Tibial nerve (tissue), 4 donors: ENCODE results near the gene BIRC6. TPM values are rescaled to one million over a fixed set of nuclear protein-coding genes. Genes with fewer than 3 reads are reported as not detected.
A peak's percentile ranks its signal among the peaks of the same experiment; 100 is the strongest.

Source experiments
- DNase-seq, 2 donors: peaks; one replicate each; pipeline ENCODE4 v3.0.0-alpha.2; 2019; ENCODE audit warnings: low spot score in 2 of 2
- H3K27ac ChIP-seq, 4 donors: fragments of 200-600 bp; sonication (generic) in 3 of 4; one replicate each; pipeline ENCODE4 v1.5.1; 2017 to 2019; ENCODE audit warnings: mild to moderate bottlenecking in 1 of 4
- H3K27me3 ChIP-seq, 2 donors: fragments of 200-600 bp; sonication (generic) in 1 of 2; one replicate each; pipeline versions ENCODE4 v1.5.1 to v1.6.0; 2017 to 2019
- H3K36me3 ChIP-seq, 3 donors: fragments of 200-600 bp; sonication (generic); one replicate each; pipeline ENCODE4 v1.5.1; 2018 to 2019
- H3K4me1 ChIP-seq, 4 donors: fragments of 200-600 bp; sonication (generic) in 3 of 4; one replicate each; pipeline ENCODE4 v1.5.1; 2017 to 2019
- H3K4me3 ChIP-seq, 4 donors: fragments of 200-600 bp; sonication (generic) in 3 of 4; one replicate each; pipeline ENCODE4 v1.5.1; 2017 to 2019; ENCODE audit warnings: mild to moderate bottlenecking in 1 of 4, moderate library complexity in 1 of 4
- H3K9me3 ChIP-seq, 4 donors: fragments of 200-600 bp; sonication (generic) in 3 of 4; one replicate each; pipeline ENCODE4 v1.5.1; 2017 to 2019
- CTCF ChIP-seq, 5 experiments: fragments of 200-600 bp in 3 of 5; fragments of 450-650 bp in 2 of 5; sonication (generic) in 3 of 5; IDR thresholded peaks; one replicate each; pipeline ENCODE4 v1.5.1; 2016 to 2019; ENCODE audit warnings: antibody characterized with exemption in 5 of 5, mild to moderate bottlenecking in 3 of 5, moderate library complexity in 2 of 5
- EP300 ChIP-seq, 2 donors: sonication (generic); formaldehyde crosslinking; IDR thresholded peaks; one replicate each; pipeline ENCODE4 v1.6.1; 2017; ENCODE audit warnings: antibody characterized with exemption in 2 of 2, mild to moderate bottlenecking in 1 of 2
- POLR2A ChIP-seq, 2 donors: fragments of 450-650 bp; IDR thresholded peaks; one replicate each; pipeline ENCODE4 v1.6.1; 2017; ENCODE audit warnings: antibody characterized with exemption in 2 of 2, mild to moderate bottlenecking in 2 of 2, moderate library complexity in 2 of 2
- WGBS, 2 donors: methylation state at CpG; one replicate each; pipeline ENCODE4 v1.1.5; 2018; 5-methylcytosine and 5-hydroxymethylcytosine counted together
- total RNA-seq, 4 donors: library from RNA; depleted of rRNA; stranded (reverse); fragments of >200 nt; gene quantifications; one replicate each; pipeline ENCODE4 v1.1.0, GENCODE V29; 2016

The BIRC6 gene
- total RNA-seq, 4 donors from 2014 or later = 87.5 to 154 (median 124) TPM

- peaks cover 0 to 92% (median 4%) of the 10 kb centered on the region in 3 donors for H3K36me3 ChIP-seq
- H3K4me3 ChIP-seq = no peak overlapping the region
- no peak for TF ChIP-seq EP300 (IDR thresholded peaks at IDR 0.05)
- TF ChIP-seq CTCF (IDR thresholded peaks at IDR 0.05) = no peak
- no peak for TF ChIP-seq POLR2A (IDR thresholded peaks at IDR 0.05)
- H3K27ac ChIP-seq = no peak overlapping the region
- H3K9me3 ChIP-seq = no peaks in the 10 kb centered on the region
- H3K4me1 ChIP-seq = no peaks in the 10 kb centered on the region
- no peak for DNase-seq
- 93 to 100% methylated on average over 2 of the region's 2 CpGs for WGBS, 2 donors
- no peaks in the 10 kb centered on the region for H3K27me3 ChIP-seq
These were observed 254.5 kb downstream of the BIRC6 start for GRCh38 chr2:32611366-32611765.

DNA sequence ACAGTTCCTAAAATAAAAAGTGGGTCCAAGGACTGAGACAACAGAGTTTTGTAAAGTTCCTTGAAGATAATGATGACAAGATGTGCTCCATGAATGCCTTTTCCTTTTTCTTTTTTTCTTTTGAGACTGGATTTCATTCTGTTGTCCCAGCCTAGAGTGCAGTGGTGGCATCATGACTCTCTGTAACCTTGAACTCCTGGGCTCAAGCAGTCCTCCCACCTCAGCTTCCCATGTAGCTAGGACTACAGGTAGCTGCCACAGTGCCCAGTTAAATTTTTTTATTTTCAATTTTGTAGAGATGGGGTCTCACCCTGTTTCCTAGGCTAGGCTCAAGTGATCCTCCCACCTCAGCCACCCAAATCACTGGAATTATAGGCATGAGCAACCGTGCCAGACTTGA lies 254.9 kb downstream of the BIRC6 start:
- H3K27me3 ChIP-seq = no peaks in the 10 kb centered on the region
- DNase-seq = no peak
- H3K27ac ChIP-seq = no peak overlapping the region
- no peaks in the 10 kb centered on the region for H3K9me3 ChIP-seq
- no peak overlapping the region for H3K4me3 ChIP-seq
- WGBS, 2 donors = 53 to 63% methylated on average over 1 of the region's 1 CpG
- TF ChIP-seq EP300 (IDR thresholded peaks at IDR 0.05) (no peak), POLR2A (IDR thresholded peaks at IDR 0.05) (no peak), CTCF (IDR thresholded peaks at IDR 0.05) (no peak)
- peaks cover 0 to 90% (median 4%) of the 10 kb centered on the region in 3 donors for H3K36me3 ChIP-seq
- no peaks in the 10 kb centered on the region for H3K4me1 ChIP-seq

- no peak overlapping the region for H3K4me3 ChIP-seq
- no peak overlapping the region for H3K27ac ChIP-seq
- WGBS, 2 donors = 86 to 94% methylated on average over 1 of the region's 1 CpG
- no peak for DNase-seq
- H3K4me1 ChIP-seq = no peaks in the 10 kb centered on the region
- no peaks in the 10 kb centered on the region for H3K9me3 ChIP-seq
- peaks cover 0 to 91% (median 8%) of the 10 kb centered on the region in 3 donors for H3K36me3 ChIP-seq
- TF ChIP-seq CTCF (IDR thresholded peaks at IDR 0.05) = no peak
- TF ChIP-seq POLR2A (IDR thresholded peaks at IDR 0.05) = no peak
- H3K27me3 ChIP-seq = no peaks in the 10 kb centered on the region
These were observed 257.3 kb downstream of the BIRC6 start for GRCh38 chr2:32614084-32614483.

DNA sequence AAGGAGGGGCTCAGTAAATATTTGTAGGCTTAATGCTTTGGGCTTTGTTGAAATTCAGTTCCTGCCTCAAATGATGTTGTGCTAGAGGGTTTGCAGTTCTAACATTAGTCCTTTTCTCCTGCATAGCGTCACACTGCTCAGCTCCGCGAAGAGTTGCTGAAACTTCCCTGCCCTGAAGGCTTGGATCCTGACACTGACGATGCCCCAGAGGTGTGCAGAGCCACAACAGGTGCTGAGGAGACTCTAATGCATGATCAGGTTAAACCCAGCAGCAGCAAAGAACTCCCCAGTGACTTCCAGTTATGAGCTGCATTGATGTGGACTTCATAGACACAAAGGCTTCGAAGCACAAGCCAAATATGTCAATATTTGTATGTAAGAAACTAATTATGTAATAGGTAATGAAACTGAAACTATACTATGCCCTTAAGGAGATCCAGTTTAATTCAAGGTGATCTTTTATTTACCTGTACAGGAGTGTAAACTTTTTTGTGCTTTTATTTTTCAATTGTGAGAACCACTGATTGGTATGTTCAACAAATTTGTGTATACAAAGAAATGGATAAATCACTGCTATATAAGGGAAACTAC lies 260.9 kb downstream of the BIRC6 start:
- Histone ChIP-seq H3K27ac (no peak overlapping the region), H3K27me3 (no peaks in the 10 kb centered on the region), H3K4me3 (no peak overlapping the region), H3K4me1 (peaks cover 0 to 7% (median 0%) of the 10 kb centered on the region in 4 donors), H3K36me3 (peaks cover 0 to 76% (median 8%) of the 10 kb centered on the region in 3 donors), H3K9me3 (no peaks in the 10 kb centered on the region)
- no peak for DNase-seq
- TF ChIP-seq CTCF (IDR thresholded peaks at IDR 0.05) (no peak), EP300 (IDR thresholded peaks at IDR 0.05) (no peak), POLR2A (IDR thresholded peaks at IDR 0.05) (no peak)
- 92 to 94% methylated on average over 5 of the region's 5 CpGs for WGBS, 2 donors

- peak in 1 of 2 donors; percentile 26 for DNase-seq
- Histone ChIP-seq H3K9me3 (no peaks in the 10 kb centered on the region), H3K4me3 (no peak overlapping the region), H3K36me3 (peaks cover 0 to 36% (median 2%) of the 10 kb centered on the region in 3 donors), H3K27me3 (no peaks in the 10 kb centered on the region), H3K27ac (peak overlapping the region in 1 of 4 donors; percentile 51), H3K4me1 (peaks cover 0 to 20% (median 2%) of the 10 kb centered on the region in 4 donors)
- TF ChIP-seq EP300 (IDR thresholded peaks at IDR 0.05) (peak in 1 of 2 donors; percentile 21), POLR2A (IDR thresholded peaks at IDR 0.05) (no peak), CTCF (IDR thresholded peaks at IDR 0.05) (no peak)
- 35 to 55% methylated on average over 2 of the region's 2 CpGs for WGBS, 2 donors
These were observed 265.9 kb downstream of the BIRC6 start for GRCh38 chr2:32622570-32623310.
